ENCODE measurements around the gene NUTM2G.
"Not testable (repeated sequence)": the region's sequence is repeated elsewhere in the genome, so short reads cannot be mapped to it uniquely, and the experiment has no call there.

The NUTM2G gene

GRCh38 chr9:96931665-96932064 is 3.0 kb downstream of the NUTM2G start:
- H3K36me3 ChIP-seq (replicated peaks); H3K4me3 ChIP-seq; H3K9me3 ChIP-seq; H3K27me3 ChIP-seq (ENCODE audit: low read depth); in situ Hi-C loops (cut with MboI; ENCODE audit: low sequenced_read_pairs); DNase-seq (ENCODE audit: low spot score in 2 of 2); H3K4me1 ChIP-seq: not testable (repeated sequence)

DNA sequence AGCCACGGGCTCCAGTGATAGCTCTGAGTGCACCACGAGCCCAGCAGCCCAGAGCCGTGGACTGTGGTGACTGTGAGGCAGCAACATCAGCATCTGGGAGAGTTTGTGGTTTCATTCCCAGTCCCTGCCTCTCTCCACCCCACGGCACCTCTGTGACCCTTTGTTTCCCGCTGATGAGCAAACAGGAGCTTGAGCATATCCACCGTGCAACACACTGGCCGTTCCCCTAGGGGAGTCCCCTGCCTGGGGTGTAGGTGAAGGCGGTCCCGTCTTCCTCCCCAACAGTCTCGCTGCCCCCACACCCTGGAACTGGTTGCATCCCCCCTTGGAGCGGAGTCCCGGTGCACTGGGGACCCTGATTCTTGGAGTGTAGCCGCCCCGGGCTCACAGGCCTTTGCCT is 5.5 kb downstream of the NUTM2G start:
- H3K4me3 ChIP-seq; in situ Hi-C loops (cut with MboI; ENCODE audit: low sequenced_read_pairs); H3K27me3 ChIP-seq (ENCODE audit: low read depth); H3K36me3 ChIP-seq (replicated peaks); DNase-seq (ENCODE audit: low spot score in 2 of 2); H3K4me1 ChIP-seq; H3K9me3 ChIP-seq: not testable (repeated sequence)

- in situ Hi-C loops (cut with MboI; ENCODE audit: low sequenced_read_pairs); DNase-seq (ENCODE audit: low spot score in 2 of 2); H3K4me1 ChIP-seq; H3K36me3 ChIP-seq (replicated peaks); H3K4me3 ChIP-seq; H3K9me3 ChIP-seq; H3K27me3 ChIP-seq (ENCODE audit: low read depth): not testable (repeated sequence)
These were observed 6.1 kb downstream of the NUTM2G start for GRCh38 chr9:96934706-96935105.

GRCh38 chr9:96935401-96935800 is 6.8 kb downstream of the NUTM2G start:
- H3K4me3 ChIP-seq; H3K9me3 ChIP-seq; DNase-seq (ENCODE audit: low spot score in 2 of 2); H3K36me3 ChIP-seq (replicated peaks); in situ Hi-C loops (cut with MboI; ENCODE audit: low sequenced_read_pairs); H3K4me1 ChIP-seq; H3K27me3 ChIP-seq (ENCODE audit: low read depth): not testable (repeated sequence)

DNA sequence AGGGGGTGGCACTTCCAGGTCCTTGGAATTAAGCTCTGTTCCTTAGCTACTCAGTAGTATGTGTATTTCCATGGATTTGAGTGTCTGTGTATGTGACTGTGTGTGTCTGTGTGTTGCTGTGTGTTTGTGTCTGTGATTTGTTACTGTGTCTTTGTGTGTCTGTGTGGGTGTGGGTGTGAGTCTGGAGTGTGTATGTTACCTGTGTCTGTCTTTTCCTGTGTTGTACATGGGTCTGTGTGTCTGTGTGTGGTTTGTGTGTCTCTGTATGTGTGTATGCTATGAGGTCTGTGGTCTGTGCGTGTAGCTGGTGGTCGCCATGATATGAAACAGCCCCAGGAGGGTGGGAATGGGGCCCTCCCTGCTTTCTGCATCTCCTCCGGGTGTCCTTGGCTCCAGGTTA is 8.8 kb downstream of the NUTM2G start:
- H3K4me3 ChIP-seq; H3K4me1 ChIP-seq; H3K36me3 ChIP-seq (replicated peaks); H3K27me3 ChIP-seq (ENCODE audit: low read depth); DNase-seq (ENCODE audit: low spot score in 2 of 2); in situ Hi-C loops (cut with MboI; ENCODE audit: low sequenced_read_pairs); H3K9me3 ChIP-seq: not testable (repeated sequence)

DNA sequence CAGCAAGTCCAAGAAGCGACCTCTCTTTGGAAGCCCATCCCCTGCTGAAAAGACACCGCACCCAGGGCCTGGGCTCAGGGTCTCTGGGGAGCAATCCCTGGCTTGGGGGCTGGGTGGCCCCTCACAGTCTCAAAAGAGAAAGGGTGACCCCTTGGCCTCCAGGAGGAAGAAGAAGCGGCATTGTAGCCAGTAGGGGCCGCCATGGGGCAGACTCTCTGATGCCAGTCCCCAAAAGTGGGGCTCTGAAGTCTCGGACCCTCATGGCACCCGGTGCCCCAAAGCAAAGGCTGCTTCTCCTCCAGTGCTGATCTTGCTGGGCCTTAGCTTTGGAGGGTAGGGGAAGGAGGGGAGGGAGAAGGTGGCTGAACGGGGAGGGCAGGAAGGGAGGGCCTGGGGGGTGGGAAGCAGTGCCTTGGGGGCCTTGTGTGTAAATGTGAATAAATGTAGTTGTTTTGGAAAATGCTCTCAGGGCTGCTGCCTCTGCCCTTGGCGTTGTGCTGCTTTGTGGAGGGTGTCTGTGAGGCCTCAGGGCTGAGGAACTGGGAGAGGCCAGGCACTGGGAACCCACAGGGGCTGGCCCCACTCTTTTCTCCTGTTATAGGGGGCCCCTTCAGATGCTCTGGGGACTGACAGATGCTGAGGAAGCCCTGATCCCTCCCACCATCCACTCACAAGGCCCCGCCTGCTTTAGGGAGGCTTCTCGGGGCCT is 10.5 kb downstream of the NUTM2G start:
- H3K4me3 ChIP-seq; DNase-seq (ENCODE audit: low spot score in 2 of 2); H3K9me3 ChIP-seq; H3K27me3 ChIP-seq (ENCODE audit: low read depth); in situ Hi-C loops (cut with MboI; ENCODE audit: low sequenced_read_pairs); H3K4me1 ChIP-seq; H3K36me3 ChIP-seq (replicated peaks): not testable (repeated sequence)

DNA sequence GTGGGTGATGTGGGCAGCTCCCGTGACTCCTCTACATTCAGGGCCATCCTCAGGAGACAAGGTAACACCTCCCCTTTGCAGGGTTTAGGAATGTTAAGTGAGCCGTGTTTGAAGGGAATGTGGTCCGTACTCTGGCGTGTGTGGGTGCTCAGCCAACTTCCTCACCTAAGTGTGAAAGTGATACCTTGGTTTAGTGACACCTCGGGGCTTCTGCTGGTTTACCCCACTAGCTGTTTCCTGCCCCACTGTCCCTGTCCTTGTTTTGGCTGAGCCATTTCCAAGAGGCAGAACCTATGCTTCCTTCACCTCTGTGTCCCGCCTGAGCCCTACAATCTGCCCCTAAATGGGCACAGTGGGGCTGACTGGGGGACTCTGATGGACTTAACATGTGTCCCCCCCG is 12.3 kb downstream of the NUTM2G start:
- H3K9me3 ChIP-seq; H3K4me3 ChIP-seq; H3K27me3 ChIP-seq (ENCODE audit: low read depth); H3K4me1 ChIP-seq; in situ Hi-C loops (cut with MboI; ENCODE audit: low sequenced_read_pairs); DNase-seq (ENCODE audit: low spot score in 2 of 2); H3K36me3 ChIP-seq (replicated peaks): not testable (repeated sequence)

DNA sequence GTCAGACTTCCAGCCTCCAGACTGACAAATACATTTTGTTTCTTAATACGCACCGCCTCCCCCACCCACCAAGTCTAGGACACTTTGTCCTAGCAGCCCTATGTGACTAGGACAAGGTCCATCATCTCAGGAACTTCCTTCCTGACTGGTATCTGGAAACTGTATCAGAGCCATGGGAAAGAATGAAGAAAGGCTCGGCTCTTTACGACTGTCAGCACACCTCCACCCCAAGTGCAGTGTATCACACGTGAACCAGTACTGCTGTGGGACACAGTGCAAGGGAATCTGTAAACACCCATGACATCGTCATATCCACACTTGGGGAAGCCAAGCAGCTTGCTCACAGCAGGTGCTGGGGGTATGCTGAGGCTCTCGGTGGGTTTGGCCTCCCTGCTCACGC is 13.0 kb downstream of the NUTM2G start:
- H3K27me3 ChIP-seq (ENCODE audit: low read depth); in situ Hi-C loops (cut with MboI; ENCODE audit: low sequenced_read_pairs); DNase-seq (ENCODE audit: low spot score in 2 of 2); H3K36me3 ChIP-seq (replicated peaks); H3K9me3 ChIP-seq; H3K4me3 ChIP-seq; H3K4me1 ChIP-seq: not testable (repeated sequence)

GRCh38 chr9:96942181-96942580 is 13.5 kb downstream of the NUTM2G start:
- H3K27me3 ChIP-seq (ENCODE audit: low read depth); H3K4me1 ChIP-seq; DNase-seq (ENCODE audit: low spot score in 2 of 2); H3K36me3 ChIP-seq (replicated peaks); H3K9me3 ChIP-seq; in situ Hi-C loops (cut with MboI; ENCODE audit: low sequenced_read_pairs); H3K4me3 ChIP-seq: not testable (repeated sequence)

- H3K4me3 ChIP-seq; H3K36me3 ChIP-seq (replicated peaks); H3K4me1 ChIP-seq; H3K27me3 ChIP-seq (ENCODE audit: low read depth); H3K9me3 ChIP-seq; in situ Hi-C loops (cut with MboI; ENCODE audit: low sequenced_read_pairs); DNase-seq (ENCODE audit: low spot score in 2 of 2): not testable (repeated sequence)
These were observed 20.7 kb downstream of the NUTM2G start for GRCh38 chr9:96949346-96949745.

- H3K36me3 ChIP-seq (replicated peaks); H3K4me1 ChIP-seq; H3K4me3 ChIP-seq; DNase-seq (ENCODE audit: low spot score in 2 of 2); H3K27me3 ChIP-seq (ENCODE audit: low read depth); in situ Hi-C loops (cut with MboI; ENCODE audit: low sequenced_read_pairs); H3K9me3 ChIP-seq: not testable (repeated sequence)
These were observed 21.9 kb downstream of the NUTM2G start for GRCh38 chr9:96950539-96950938.

- H3K9me3 ChIP-seq; H3K27me3 ChIP-seq (ENCODE audit: low read depth); in situ Hi-C loops (cut with MboI; ENCODE audit: low sequenced_read_pairs); DNase-seq (ENCODE audit: low spot score in 2 of 2); H3K36me3 ChIP-seq (replicated peaks); H3K4me3 ChIP-seq; H3K4me1 ChIP-seq: not testable (repeated sequence)
These were observed 38.9 kb downstream of the NUTM2G start for GRCh38 chr9:96967591-96967990.

DNA sequence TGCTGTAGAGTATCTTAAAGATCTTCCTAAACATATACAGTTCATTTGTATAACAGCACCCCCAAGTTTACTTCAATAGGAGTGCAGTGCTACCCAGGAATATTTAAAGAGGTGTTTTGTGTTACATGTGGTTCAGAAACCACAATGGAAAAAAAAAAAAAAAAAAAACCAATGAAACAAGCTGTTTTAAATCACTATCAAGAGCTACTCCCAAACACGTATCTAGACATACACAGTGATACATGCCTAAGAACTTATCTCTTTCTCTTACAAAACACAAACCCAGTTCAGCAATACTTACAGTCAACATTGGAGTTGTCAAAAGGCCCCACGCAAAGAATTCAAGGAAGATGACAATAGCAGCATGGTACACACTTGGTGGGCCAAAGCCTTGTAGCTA is 43.9 kb downstream of the NUTM2G start:
- in situ Hi-C loops (cut with MboI; ENCODE audit: low sequenced_read_pairs); H3K27me3 ChIP-seq (ENCODE audit: low read depth); H3K4me3 ChIP-seq; DNase-seq (ENCODE audit: low spot score in 2 of 2); H3K9me3 ChIP-seq; H3K4me1 ChIP-seq; H3K36me3 ChIP-seq (replicated peaks): not testable (repeated sequence)

GRCh38 chr9:96974037-96974436 is 45.4 kb downstream of the NUTM2G start:
- H3K9me3 ChIP-seq; H3K4me1 ChIP-seq; in situ Hi-C loops (cut with MboI; ENCODE audit: low sequenced_read_pairs); H3K4me3 ChIP-seq; DNase-seq (ENCODE audit: low spot score in 2 of 2); H3K36me3 ChIP-seq (replicated peaks); H3K27me3 ChIP-seq (ENCODE audit: low read depth): not testable (repeated sequence)

DNA sequence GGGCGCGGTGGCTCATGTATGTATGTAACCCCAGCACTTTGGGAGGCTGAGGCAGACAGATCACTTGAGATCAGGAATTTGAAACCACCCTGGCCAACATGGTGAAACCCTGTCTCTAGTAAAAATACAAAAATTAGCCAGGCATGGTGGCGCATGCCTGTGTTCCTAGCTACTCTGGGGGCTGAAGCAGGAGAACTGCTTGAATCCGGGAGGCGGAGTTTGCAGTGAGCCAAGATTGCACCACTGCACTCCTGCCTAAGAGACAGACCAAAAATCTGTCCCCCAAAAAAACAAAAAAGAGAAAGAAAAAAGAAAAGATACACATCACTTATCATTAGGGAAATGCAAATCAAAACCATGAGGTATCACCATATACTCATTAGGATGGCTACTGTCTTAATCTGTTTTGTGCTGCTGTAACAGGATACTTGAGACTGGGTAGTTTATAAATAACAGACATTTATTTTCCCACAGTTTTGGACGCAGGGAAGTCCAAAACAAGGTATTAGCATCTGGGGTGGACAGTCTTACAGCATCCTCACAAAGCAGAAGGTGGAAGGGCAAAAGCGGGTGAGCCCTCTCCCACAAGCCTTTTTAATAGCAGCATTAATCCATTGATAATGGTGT is 55.0 kb downstream of the NUTM2G start:
- H3K27me3 ChIP-seq (ENCODE audit: low read depth); H3K4me3 ChIP-seq; in situ Hi-C loops (cut with MboI; ENCODE audit: low sequenced_read_pairs); H3K36me3 ChIP-seq (replicated peaks); H3K4me1 ChIP-seq; H3K9me3 ChIP-seq; DNase-seq (ENCODE audit: low spot score in 2 of 2): not testable (repeated sequence)

Measured in HAP-1 (cell line).